ENCODE results near the gene TMEM250. TPM values are rescaled to one million over a fixed set of nuclear protein-coding genes. Genes with fewer than 3 reads are reported as not detected.

The TMEM250 gene
- total and polyA plus RNA-seq, 2 of the 4 experiments (the other 2 are of a cell fraction), result 14.0 to 17.5 TPM

DNA sequence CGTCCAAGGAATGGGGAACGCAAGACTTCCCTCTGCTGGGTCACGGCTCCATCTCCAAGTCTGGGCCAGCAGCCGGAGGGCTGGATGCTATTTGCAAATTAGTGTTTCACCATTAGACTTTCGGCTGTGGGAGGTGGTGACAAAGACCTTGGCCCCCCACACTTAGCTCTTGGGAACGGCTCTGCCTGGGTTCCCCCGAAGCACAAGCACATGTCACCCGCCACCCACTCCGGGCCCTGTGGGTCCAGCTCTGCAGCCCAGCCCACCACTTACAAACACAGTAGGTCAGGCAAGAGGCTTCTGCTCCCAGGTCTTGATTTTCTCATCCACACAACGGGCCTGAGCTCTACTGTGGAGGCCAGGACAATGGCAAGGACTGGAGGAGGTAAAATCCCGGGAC lies 25.8 kb upstream of the TMEM250 start:
- no peak overlapping the region for H3K27ac ChIP-seq (ENCODE audit: insufficient read depth, low read length)
- no peak overlapping the region for H3K4me2 ChIP-seq (ENCODE audit: low read depth, low read length)
- H3K9me1 ChIP-seq (ENCODE audit: insufficient read depth, low read length), result no peaks in the 10 kb centered on the region
- ChIA-PET POLR2A (ENCODE audit: unreplicated experiment) (no interaction called here), CTCF (interaction anchor here (1.4 kb wide), 1 partner anchor 26 kb away, joined by 3 read pairs; no protein-coding TSS in a partner anchor)
- peaks cover 51% of the 10 kb centered on the region for H3K27me3 ChIP-seq (ENCODE audit: control insufficient read depth, insufficient read depth, low read length)
- H3K9ac ChIP-seq (ENCODE audit: low read depth, low read length), result no peak overlapping the region
- no peak overlapping the region for H3K56ac ChIP-seq (ENCODE audit: extremely low read depth, insufficient read depth, low read length)
- no peak overlapping the region for H3K4me3 ChIP-seq (ENCODE audit: insufficient read depth, low read depth, low read length)
- WGBS, 2 experiments (ENCODE audit: extremely low coverage in 2 of 2, insufficient read length in 1 of 2), result 72% methylated on average over 6 of the region's 11 CpGs; no CpG with 5 or more reads in 1 of the 2 experiments
- H3K79me1 ChIP-seq (ENCODE audit: low read depth in 1 of 2, low read length in 2 of 2), result no peaks in the 10 kb centered on the region
- H3K9me3 ChIP-seq (ENCODE audit: control insufficient read depth, insufficient read depth, low read length), result no peaks in the 10 kb centered on the region
- no peaks in the 10 kb centered on the region for H3K4me1 ChIP-seq (ENCODE audit: control insufficient read depth, insufficient read depth, low read length)
- H3K14ac ChIP-seq (replicated peaks; ENCODE audit: low read depth, low read length), result no peak overlapping the region
- TF ChIP-seq RCOR1 (IDR thresholded peaks at IDR 0.05; ENCODE audit: insufficient replicate concordance, low read length) (no peak), SMC3 (IDR thresholded peaks at IDR 0.05; ENCODE audit: low read depth, low read length) (no peak), RFX5 (IDR thresholded peaks at IDR 0.05; ENCODE audit: low read depth, low read length) (no peak), NFE2L2 (IDR thresholded peaks at IDR 0.05; ENCODE audit: low read depth, low read length) (no peak), MXI1 (IDR thresholded peaks at IDR 0.05; ENCODE audit: borderline replicate concordance, low read depth, low read length) (no peak), CEBPB (IDR thresholded peaks at IDR 0.05; ENCODE audit: low read depth, low read length) (no peak), MAFK (IDR thresholded peaks at IDR 0.05; ENCODE audit: low read depth, low read length) (no peak), POLR2A (IDR thresholded peaks at IDR 0.05; ENCODE audit: low read depth, low read length) (no peak), CHD1 (IDR thresholded peaks at IDR 0.05; ENCODE audit: low read depth, low read length) (no peak), BHLHE40 (IDR thresholded peaks at IDR 0.05; ENCODE audit: low read depth, low read length) (no peak), FOS (IDR thresholded peaks at IDR 0.05; ENCODE audit: low read depth, low read length) (no peak), RAD21 (IDR thresholded peaks at IDR 0.05; ENCODE audit: low read length) (no peak), MAZ (IDR thresholded peaks at IDR 0.05; ENCODE audit: borderline replicate concordance, low read depth, low read length) (no peak)
- TF ChIP-seq, protein P1, sequence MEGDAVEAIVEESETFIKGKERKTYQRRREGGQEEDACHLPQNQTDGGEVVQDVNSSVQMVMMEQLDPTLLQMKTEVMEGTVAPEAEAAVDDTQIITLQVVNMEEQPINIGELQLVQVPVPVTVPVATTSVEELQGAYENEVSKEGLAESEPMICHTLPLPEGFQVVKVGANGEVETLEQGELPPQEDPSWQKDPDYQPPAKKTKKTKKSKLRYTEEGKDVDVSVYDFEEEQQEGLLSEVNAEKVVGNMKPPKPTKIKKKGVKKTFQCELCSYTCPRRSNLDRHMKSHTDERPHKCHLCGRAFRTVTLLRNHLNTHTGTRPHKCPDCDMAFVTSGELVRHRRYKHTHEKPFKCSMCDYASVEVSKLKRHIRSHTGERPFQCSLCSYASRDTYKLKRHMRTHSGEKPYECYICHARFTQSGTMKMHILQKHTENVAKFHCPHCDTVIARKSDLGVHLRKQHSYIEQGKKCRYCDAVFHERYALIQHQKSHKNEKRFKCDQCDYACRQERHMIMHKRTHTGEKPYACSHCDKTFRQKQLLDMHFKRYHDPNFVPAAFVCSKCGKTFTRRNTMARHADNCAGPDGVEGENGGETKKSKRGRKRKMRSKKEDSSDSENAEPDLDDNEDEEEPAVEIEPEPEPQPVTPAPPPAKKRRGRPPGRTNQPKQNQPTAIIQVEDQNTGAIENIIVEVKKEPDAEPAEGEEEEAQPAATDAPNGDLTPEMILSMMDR (conservative IDR thresholded peaks at IDR 0.05; ENCODE audit: low read depth, low read length), result no peak
- TF ChIP-seq, protein P2, sequence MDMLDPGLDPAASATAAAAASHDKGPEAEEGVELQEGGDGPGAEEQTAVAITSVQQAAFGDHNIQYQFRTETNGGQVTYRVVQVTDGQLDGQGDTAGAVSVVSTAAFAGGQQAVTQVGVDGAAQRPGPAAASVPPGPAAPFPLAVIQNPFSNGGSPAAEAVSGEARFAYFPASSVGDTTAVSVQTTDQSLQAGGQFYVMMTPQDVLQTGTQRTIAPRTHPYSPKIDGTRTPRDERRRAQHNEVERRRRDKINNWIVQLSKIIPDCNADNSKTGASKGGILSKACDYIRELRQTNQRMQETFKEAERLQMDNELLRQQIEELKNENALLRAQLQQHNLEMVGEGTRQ (IDR thresholded peaks at IDR 0.05; ENCODE audit: low read depth, low read length), result no peak
- TF ChIP-seq, protein P3, sequence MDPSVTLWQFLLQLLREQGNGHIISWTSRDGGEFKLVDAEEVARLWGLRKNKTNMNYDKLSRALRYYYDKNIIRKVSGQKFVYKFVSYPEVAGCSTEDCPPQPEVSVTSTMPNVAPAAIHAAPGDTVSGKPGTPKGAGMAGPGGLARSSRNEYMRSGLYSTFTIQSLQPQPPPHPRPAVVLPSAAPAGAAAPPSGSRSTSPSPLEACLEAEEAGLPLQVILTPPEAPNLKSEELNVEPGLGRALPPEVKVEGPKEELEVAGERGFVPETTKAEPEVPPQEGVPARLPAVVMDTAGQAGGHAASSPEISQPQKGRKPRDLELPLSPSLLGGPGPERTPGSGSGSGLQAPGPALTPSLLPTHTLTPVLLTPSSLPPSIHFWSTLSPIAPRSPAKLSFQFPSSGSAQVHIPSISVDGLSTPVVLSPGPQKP (IDR thresholded peaks at IDR 0.05; ENCODE audit: borderline replicate concordance, low read depth, low read length), result no peak
- H2AK5ac ChIP-seq (ENCODE audit: low read depth, low read length), result no peak overlapping the region
- DNase-seq, result no peak
- no peak overlapping the region for H2BK15ac ChIP-seq (ENCODE audit: low read depth, low read length)
- H4K8ac ChIP-seq (ENCODE audit: low read depth in 2 of 2, low read length in 2 of 2), result no peak overlapping the region
- H3K4ac ChIP-seq (ENCODE audit: low read depth, low read length), result no peak overlapping the region
- H4K20me1 ChIP-seq (ENCODE audit: insufficient read depth, low read length), result no peaks in the 10 kb centered on the region
- no peak for ATAC-seq (ENCODE audit: low read depth)
- no peak overlapping the region for H2BK120ac ChIP-seq (ENCODE audit: low read depth, low read length)
- no TSS peak for BruUV-seq (replicated peaks)
- H3K18ac ChIP-seq (ENCODE audit: low read depth, low read length), result no peak overlapping the region
- no peak overlapping the region for H2BK20ac ChIP-seq (ENCODE audit: low read depth, low read length)
- H2AK9ac ChIP-seq (replicated peaks; ENCODE audit: low read depth, low read length, poor library complexity), result no peak overlapping the region
- intact Hi-C loops (cut with micrococcal nuclease) (no loop called here), in situ Hi-C loops (cut with MboI; ENCODE audit: low sequenced_read_pairs) (no loop called here), dilution Hi-C loops (cut with HindIII; ENCODE audit: low sequenced_read_pairs, unreplicated experiment) (no loop called here)
- H4K5ac ChIP-seq (ENCODE audit: low read depth, low read length), result no peak overlapping the region
- no peak overlapping the region for H4K91ac ChIP-seq (ENCODE audit: insufficient read depth, low read depth, low read length)
- H3K23ac ChIP-seq (ENCODE audit: low read depth, low read length), result no peak overlapping the region
- no peaks in the 10 kb centered on the region for H3K36me3 ChIP-seq (ENCODE audit: control insufficient read depth, insufficient read depth, low read length)
- H2AFZ ChIP-seq (replicated peaks; ENCODE audit: low read length, poor library complexity), result no peak overlapping the region
- H2BK5ac ChIP-seq (ENCODE audit: low read depth, low read length, poor library complexity, severe bottlenecking), result no peak overlapping the region

Measured in IMR-90 (cell line).